HK-2 (cell line): ENCODE results near the gene SPDYE5.
"Not testable (repeated sequence)": the region's sequence is repeated elsewhere in the genome, so short reads cannot be mapped to it uniquely, and the experiment has no call there.

ENCODE experiments used
- DNase-seq: peaks from one replicate; pipeline ENCODE4 v3.0.0-alpha.2; 2018; ENCODE audit not compliant: unreplicated experiment

The SPDYE5 gene, protein sequence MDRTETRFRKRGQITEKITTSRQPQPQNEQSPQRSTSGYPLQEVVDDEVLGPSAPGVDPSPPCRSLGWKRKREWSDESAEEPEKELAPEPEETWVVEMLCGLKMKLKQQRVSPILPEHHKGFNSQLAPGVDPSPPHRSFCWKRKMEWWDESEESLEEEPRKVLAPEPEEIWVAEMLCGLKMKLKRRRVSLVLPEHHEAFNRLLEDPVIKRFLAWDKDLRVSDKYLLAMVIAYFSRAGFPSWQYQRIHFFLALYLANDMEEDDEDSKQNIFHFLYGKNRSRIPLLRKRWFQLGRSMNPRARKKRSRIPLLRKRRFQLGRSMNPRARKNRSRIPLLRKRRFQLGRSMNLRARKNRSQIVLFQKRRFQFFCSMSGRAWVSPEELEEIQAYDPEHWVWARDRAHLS

DNA sequence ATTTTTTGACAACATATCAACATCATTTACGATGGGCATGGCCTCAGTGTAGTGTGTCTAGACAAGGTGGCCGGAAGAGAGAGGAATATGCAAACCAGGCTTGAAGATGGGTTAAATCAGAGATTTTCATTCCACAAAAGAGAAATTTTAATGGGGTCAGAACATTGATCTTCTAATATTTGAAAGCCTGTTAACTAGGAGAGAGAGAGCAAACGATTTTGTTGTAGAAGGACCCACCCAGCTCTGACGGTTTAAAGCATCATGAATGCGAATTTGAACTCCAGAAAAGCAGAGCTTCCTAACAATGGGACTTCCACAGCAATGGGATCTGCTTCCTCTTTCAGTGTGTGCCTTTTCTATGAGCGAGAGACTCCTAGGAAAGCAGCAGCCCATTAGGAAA is at the start of gene SPDYE5:
SPDYE5 (plus strand) TSS at position 301 of the 400 bp plus-strand sequence. CDS start 1,728 bp downstream, outside the sequence.
- not testable (repeated sequence) for DNase-seq

DNA sequence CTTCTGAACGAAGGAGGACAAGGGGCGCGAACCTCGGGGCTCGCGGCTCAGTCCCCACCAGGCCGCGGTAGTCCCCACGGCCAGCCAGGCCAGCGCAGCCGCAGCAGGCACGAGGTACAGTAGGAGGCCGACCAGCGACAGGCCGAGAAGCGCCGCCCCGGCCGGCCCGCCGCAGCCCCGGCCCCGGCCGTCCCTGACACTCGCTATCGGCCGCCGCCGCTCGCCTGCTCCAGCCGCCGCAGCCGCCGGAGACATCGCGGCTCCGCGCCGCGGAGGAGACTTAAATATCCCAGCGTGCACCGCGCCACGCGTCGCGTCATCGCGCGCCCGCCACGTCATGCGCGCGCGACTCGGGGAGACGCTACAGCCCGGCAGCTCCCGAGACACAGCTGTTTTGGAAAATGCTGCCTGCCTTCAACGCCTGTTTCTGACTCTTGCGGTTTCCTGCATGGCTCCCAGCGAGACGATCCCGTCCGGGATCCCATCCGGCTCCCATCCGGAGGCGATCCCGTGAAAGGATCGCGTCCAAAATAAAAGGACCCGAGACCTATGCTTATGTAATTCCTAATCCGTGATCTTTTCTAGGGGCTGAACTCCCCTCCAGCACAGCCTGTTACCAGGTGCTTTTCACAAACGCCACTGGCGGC is 49.5 kb upstream of the SPDYE5 start:
- DNase-seq: peak; percentile 36

DNA sequence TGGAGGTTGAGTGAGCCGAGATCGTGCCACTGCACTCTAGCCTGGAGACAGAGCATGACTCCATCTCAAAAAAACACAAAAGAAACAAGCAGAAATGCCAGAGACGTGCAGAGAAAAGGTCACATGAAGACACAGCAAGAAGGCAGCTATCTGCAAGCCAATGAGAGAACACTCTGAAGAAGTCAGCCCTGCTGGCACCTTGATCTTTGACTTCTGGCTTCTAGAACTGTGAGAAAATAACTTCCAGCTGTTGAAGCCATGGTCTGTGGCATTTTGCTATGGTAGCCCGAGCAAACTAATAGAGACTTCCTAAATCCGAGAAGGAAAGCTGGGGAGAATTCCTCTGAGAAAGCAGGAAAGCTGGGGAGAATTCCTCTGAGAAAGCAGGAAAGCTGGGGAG is 42.2 kb upstream of the SPDYE5 start:
- not testable (repeated sequence) for DNase-seq

DNA sequence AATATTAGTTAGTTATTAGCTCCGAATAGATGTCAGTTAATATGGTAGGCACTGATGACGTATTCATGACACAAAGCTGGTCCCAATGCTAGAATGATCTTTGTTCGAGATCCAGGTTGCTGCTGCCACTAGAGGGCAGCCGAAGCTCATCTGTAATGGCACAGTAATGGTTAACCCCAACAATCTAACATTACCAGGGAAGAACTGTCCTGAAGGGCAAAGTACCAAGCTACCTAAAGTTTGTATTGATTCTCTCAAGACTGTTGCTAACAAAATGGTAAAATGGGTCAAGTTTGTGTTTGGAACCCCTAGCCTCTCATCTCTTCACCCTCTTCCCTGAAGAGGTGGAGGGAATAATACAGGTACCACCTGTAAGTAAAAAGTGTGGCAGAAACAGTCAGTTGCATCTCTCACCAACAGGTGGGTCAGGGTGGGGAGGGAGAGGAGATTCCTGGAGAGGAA is 39.6 kb upstream of the SPDYE5 start:
- not testable (repeated sequence) for DNase-seq

DNA sequence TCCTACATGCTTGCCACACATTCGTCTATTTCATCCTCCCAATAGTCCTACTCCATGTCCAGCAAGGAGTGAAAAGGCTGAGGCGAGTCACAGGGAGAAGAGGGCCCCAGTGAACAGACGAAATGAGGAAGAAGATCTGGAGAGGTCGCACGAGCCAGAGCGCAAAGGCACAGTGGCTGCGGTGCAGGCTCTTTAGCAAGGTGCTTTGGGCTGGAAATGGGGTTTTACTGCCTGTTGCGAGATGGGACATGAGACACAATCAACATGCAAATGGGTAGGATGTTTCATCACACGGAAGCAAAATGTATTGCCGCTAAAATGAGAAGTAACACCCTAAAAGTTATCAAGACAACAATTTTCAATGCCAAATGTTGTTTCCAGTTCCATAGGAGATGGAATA is 35.7 kb upstream of the SPDYE5 start:
- DNase-seq: not testable (repeated sequence)

GRCh38 chr7:75458034-75458433 is 34.1 kb upstream of the SPDYE5 start:
- DNase-seq: not testable (repeated sequence)

- not testable (repeated sequence) for DNase-seq
These were observed 31.6 kb upstream of the SPDYE5 start for GRCh38 chr7:75460541-75460940.

- DNase-seq: not testable (repeated sequence)
These were observed 22.0 kb upstream of the SPDYE5 start for GRCh38 chr7:75470166-75470565.

DNA sequence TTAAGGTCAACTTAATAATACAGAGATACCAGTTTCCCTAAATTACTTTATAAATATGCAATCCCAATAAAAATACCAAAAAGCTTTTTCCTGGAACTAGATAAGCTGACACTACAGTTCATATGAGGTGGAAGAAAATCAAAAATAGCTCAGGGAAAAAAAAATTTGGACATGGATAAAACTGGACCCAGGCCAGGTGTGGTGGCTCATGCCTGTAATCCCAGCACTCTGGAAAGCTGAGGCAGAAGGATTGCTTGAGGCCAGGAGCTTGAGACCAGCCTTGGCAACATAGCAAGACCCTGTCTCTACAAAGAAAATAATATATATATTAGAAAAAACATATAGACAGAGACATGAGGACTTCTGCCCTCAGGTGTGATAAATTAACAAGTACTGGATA is 14.7 kb upstream of the SPDYE5 start:
- not testable (repeated sequence) for DNase-seq

DNA sequence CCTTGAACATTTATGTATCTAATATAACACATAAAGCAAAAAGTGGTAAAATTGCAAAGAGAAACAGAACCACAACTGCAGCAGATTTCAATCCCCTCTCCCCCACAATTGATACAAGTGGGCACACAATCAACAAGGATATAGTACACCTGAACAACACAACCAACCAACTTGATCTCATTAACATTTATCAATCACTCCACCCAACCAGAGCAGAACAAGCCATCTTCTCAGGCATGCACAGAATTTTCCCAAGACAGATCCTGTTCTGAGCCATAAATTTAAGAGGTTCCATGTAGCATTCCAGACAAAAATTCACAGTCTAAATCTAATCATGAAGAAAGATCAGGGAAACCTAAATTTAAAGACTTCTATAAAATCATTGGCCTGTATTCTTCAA is 11.8 kb upstream of the SPDYE5 start:
- not testable (repeated sequence) for DNase-seq

DNA sequence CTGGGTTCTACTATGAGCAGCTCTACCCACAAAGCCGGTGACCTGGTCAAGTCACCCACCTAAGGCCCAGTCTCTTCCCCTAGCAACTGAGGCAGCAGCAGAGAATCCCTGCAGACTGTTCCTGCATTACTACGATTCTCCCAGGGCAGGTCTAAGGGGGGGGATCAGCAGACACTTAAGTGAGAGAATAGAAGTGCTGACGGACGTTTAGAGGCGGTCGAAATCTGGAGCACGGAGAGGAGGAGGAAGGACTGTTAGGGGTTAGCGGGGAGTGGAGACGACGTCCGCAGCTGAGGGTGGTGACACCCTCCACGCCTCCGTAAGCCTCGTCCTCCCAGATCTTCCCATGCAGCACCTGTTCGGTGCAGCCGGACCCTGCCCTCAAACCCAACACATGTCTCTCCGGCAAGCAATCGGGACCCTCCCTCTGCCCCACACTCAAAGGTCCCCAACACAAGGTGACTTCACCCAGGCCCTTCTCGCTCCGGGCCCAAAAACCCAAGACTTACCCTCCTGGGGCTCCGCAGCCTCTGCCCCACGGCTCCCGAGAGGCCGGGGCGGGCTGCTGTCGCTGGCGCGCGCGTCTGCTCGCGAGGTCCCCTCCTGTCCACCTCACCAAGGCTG is 6.7 kb upstream of the SPDYE5 start:
- peak; percentile 25 for DNase-seq

- DNase-seq: peak; percentile 93
These were observed 6.0 kb upstream of the SPDYE5 start, which contains the start of gene POM121C for GRCh38 chr7:75485979-75486643. TSS of gene POM121C (minus strand) at chr7:75486299. CDS start at chr7:75441496, 44,803 bp downstream.

- not testable (repeated sequence) for DNase-seq
These were observed 16.9 kb downstream of the SPDYE5 start for GRCh38 chr7:75509033-75509432.

GRCh38 chr7:75518842-75519241 is 26.7 kb downstream of the SPDYE5 start:
- not testable (repeated sequence) for DNase-seq

DNA sequence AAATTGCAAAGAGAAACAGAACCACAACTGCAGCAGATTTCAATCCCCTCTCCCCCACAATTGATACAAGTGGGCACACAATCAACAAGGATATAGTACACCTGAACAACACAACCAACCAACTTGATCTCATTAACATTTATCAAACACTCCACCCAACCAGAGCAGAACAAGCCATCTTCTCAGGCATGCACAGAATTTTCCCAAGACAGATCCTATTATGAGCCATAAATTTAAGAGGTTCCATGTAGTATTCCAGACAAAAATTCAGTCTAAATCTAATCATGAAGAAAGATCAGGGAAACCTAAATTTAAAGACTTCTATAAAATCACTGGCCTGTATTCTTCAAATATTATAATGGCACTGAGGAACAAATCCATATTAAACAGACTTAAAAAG is 29.6 kb downstream of the SPDYE5 start:
- DNase-seq: not testable (repeated sequence)

- not testable (repeated sequence) for DNase-seq
These were observed 35.2 kb downstream of the SPDYE5 start for GRCh38 chr7:75527224-75527722.

DNA sequence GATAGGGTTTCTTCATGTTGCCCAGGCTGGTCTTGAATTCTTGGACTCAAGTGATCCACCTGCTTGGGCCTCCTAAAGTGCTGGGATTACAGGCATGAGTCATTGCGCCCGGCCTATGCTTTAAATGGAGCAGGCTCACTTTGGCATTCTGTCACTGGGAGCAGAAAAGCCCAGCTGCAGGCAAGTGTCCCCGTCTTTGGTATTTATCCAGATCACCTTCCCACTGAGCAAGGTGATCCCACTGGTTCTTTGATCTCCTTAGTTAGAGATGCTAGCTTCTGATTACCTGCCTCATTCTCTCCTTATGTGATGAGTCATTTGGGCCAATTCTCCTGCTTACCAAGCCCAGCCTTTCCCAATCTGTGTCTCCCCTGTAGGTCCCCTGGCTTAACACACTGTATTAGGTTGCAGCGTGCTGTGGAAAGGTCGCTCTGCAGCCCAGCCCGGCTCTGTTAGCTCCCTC is 39.3 kb downstream of the SPDYE5 start:
- no peak for DNase-seq

- no peak for DNase-seq
These were observed 40.5 kb downstream of the SPDYE5 start for GRCh38 chr7:75532639-75533038.

DNA sequence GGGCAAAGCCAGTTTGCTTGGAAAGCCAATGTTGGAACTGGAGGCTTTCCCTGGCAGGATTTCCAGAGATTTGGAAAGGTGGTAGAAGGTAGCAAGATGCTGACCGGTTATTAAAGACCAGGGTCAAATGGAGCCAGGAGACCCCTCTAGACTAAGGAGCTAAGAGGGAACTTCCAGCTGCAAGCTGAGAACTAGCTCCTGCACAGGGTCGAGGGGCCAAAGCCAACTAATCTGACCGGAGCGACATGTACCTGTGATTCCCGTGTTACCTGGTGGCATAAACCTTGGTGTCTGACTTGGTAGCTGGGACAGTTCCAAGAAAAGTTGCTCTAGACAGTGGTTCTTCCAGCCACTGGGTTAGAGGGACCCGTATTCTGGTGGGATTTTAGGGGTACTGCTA is 41.8 kb downstream of the SPDYE5 start:
- DNase-seq: no peak

DNA sequence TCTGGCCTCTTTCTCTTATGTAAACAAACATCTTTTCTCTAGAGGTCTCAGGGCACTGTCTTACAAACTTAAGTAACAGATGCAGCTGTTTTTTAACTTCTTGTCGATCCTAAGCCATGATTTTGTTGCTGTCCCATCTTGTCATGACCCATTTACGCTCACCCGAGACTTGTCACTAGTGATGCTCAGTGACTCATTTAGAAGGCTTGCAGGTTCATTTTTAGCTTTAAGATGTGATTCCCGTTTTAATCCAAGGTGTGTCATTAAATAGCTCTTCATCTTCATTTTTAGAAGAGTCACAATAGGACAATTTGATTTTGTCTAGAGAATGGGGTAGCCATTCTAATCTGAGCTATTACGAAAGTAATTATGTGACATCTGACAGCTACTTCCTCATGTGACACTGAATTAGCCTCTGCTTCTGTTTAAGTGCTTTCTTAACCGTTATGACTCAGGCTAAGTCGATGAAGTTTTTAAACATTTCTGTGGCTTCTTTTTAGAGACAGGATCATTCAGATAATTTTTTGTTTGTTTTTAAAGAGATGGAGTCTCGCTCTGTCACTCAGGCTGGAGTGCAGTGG is 42.7 kb downstream of the SPDYE5 start:
- DNase-seq: no peak

DNA sequence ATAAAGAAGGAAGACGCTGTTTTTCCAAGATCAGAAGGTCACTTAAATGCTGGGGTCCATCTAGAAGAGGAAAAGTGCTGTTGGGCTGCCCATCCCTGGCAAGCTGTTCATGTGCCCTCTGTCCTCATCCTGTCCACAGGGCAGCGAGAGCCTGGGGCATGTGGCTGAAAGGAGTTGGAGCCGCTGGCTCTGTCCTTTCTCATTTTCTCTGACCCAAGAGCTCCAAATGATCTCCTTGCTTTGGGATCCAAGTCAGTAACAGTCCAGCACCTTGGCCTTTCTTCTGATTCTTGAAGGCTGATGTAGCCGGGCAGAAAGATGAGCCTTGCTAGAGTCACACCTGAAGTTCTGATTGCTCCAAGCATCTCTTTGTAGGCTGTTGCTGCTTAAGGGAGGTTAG is 44.4 kb downstream of the SPDYE5 start:
- no peak for DNase-seq
